Cardiac fibroblast (primary cell): ENCODE results near the gene PLA2G1B.

Experiments
- DNase-seq, 2 donors: peaks; one replicate each; pipeline versions ENCODE4 v3.0.0 to v3.0.0-alpha.2; 2010; ENCODE audit warnings: low read depth in 2 of 2
- H3K4me3 ChIP-seq, 2 donors: replicated peaks in 1 of 2; 1 replicate in 1 of 2; 2 replicates in 1 of 2; pipeline ENCODE4 v1.5.1; 2011; ENCODE audit warnings: low read depth in 2 of 2, low read length in 2 of 2, mild to moderate bottlenecking in 2 of 2, moderate library complexity in 1 of 2
- CTCF ChIP-seq: IDR thresholded peaks from one replicate; pipeline ENCODE4 v1.5.1; 2011; ENCODE audit warnings: low read depth, mild to moderate bottlenecking, low read length, inconsistent platforms

Gene PLA2G1B

GRCh38 chr12:120287491-120287890 is 40.1 kb downstream of the PLA2G1B start:
- no peak overlapping the region for H3K4me3 ChIP-seq
- no peak for DNase-seq
- TF ChIP-seq CTCF: no peak

- DNase-seq: no peak
- no peak overlapping the region for H3K4me3 ChIP-seq
- TF ChIP-seq CTCF: no peak
Measured at GRCh38 chr12:120286768-120287490, 40.6 kb downstream of the PLA2G1B start.

DNA sequence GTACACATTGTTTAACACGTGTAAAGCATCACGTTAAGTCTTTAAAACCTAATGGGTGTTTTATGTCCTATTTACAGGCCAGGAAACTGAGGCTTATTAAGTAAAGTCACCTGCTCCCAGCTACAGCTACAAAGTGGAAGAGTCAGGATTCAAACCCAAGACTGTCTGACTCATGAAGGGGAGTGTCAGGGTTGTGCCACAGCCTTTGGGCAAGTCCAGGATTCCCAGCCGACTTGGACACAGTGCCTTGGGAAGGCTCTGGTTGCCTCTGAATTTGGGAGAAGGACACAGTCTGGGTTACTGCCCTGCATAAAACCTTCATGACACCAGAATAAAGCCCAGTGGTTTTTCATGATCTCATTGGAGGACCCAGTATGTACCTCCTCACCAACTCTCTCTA is 43.2 kb downstream of the PLA2G1B start:
- TF ChIP-seq CTCF: no peak
- no peak for DNase-seq
- H3K4me3 ChIP-seq: no peak overlapping the region

GRCh38 chr12:120283318-120283717 is 44.3 kb downstream of the PLA2G1B start:
- TF ChIP-seq CTCF: no peak
- DNase-seq: peak in 1 of 2 donors; percentile 63
- H3K4me3 ChIP-seq: no peak overlapping the region

- H3K4me3 ChIP-seq: no peak overlapping the region
- no peak for DNase-seq
- TF ChIP-seq CTCF: no peak
Measured at GRCh38 chr12:120278137-120279069, 49.2 kb downstream of the PLA2G1B start.

DNA sequence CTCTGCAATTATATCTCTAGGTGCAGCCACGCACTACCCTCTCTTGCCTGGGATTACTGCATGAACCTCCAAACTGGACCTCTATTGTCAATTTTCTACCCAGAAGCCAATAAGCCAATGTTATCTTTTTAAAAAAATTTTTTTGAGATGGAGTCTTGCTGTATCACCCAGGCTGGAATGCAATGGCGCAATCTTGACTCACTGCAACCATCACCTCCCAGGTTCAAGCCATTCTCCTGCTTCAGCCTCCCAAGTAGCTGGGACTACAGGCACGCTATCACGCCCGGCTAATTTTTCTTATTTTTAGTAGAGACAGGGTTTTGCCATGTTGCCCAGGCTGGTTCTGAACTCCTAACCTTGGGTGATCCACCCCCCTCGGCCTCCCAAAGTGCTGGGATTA is 50.8 kb downstream of the PLA2G1B start:
- peak; percentile 67 to 85 for DNase-seq
- H3K4me3 ChIP-seq: no peak overlapping the region
- TF ChIP-seq CTCF: no peak
